NB4 (cell line): ENCODE results near the gene DIP2C.

ENCODE experiments used
- DNase-seq: peaks from one replicate; pipeline ENCODE4 v3.0.0; 2010; ENCODE audit warnings: low read depth
- H3K4me3 ChIP-seq: one replicate; pipeline ENCODE4 v1.5.1; 2011; ENCODE audit warnings: mild to moderate bottlenecking, low read depth, low read length, moderate library complexity
- CTCF ChIP-seq: IDR thresholded peaks from one replicate; pipeline ENCODE4 v1.5.1; 2012; ENCODE audit warnings: low read depth, low read length
- MYC ChIP-seq: IDR thresholded peaks from 2 replicates; pipeline ENCODE4 v1.6.1; 2011; ENCODE audit warnings: low read depth, low read length
- POLR2A ChIP-seq: IDR thresholded peaks from 2 replicates; pipeline ENCODE4 v1.6.1; 2011; ENCODE audit warnings: mild to moderate bottlenecking; ENCODE audit not compliant: insufficient read length; ENCODE audit errors: extremely low read depth
- TF ChIP-seq, protein P1 (sequence below): IDR thresholded peaks from 2 replicates; pipeline ENCODE4 v1.6.1; 2011; ENCODE audit warnings: low read depth, low read length

Gene DIP2C

DNA sequence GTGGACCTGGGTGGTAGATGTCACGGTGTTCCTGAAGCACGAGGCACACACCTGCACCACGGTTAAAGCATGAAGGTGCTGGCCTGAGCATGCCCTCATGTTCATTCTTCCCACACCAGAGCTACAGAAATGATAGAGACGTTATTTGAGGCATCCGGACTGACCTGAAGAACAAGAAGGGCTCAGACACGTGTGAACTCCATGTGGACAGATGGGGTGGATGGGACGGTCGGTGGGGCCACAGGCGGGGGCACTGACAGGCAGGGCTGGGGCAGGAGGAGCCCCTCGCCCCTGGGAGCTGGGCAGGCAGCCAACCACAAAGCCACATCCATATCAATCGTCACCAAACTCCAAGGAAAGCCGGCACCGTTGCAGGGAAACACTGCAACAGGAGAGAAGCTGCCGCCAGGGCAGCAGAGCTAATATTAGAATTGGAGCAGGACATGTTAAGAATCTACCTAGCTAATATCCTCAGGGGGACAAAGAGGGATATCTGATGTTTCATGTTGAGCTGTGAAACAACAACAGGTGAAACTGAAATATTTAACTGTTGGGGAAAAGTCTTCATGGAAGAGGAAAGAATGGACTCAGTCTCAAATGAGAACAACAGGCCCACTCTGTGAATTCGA lies 37.8 kb upstream of the DIP2C start:
- TF ChIP-seq, protein P1, sequence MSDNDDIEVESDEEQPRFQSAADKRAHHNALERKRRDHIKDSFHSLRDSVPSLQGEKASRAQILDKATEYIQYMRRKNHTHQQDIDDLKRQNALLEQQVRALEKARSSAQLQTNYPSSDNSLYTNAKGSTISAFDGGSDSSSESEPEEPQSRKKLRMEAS = no peak
- TF ChIP-seq CTCF (no peak), MYC (no peak), POLR2A (no peak)
- DNase-seq = no peak
- no peak overlapping the region for H3K4me3 ChIP-seq

DNA sequence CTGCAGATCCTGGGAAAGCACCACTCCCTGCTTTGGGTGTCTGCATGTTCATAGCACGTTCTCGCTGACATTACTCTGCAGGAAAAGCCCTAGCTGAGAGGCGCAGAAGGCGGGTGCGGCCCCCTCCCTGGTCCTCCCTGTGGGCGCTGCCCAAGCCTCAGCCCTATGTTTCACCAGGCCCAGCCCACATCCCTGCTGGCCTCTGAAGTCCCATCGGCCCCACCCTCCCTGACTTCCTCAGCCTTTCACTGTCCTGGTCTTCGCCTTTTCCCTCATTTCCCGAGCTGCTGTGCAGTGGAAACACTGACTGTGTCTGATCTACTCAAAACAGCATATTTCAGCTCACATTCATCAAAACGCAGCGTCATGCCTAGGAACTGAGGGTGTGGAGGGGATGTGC lies 36.3 kb upstream of the DIP2C start:
- H3K4me3 ChIP-seq = no peak overlapping the region
- TF ChIP-seq MYC = no peak
- TF ChIP-seq POLR2A = no peak
- no peak for TF ChIP-seq CTCF
- TF ChIP-seq, protein P1 = no peak
- no peak for DNase-seq

DNA sequence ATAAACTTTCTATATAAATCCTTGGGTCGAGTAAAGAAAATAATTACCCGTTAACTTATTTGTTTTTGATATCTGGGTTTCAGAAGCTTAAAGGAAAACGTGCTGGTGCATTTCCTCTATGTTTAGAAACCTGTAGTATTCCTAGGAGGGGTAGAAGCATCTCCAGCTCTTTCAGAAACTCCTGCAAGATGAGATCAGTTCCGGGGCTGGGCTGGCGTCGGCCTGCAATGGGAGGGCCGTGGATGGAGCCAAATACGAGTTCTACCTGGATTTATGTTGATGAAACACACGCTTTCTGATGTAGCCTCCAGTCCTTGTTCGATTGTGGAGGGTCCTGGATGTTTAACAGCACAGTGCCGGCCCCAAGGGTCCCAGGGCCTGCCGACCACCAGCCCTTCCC lies 35.8 kb upstream of the DIP2C start:
- H3K4me3 ChIP-seq = no peak overlapping the region
- no peak for DNase-seq
- TF ChIP-seq POLR2A (no peak), MYC (no peak), CTCF (no peak)
- TF ChIP-seq, protein P1 = no peak

DNA sequence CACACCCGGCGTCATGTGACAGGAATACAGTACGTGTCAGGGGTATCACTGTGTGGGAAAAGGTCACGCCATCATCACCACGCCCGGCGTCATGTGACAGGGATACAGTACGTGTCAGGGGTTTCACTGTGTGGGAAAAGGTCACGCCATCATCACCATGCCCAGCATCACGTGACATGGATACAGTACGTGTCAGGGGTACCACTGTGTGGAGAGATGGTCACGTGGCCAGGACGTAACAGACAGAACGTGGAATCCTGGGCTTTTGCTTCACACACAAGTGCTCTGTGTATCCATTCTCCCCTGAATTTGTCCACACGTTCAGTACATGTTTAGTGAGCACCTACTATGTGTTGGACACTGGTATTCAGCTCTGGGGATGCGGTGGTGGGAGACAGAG lies 34.5 kb upstream of the DIP2C start:
- TF ChIP-seq MYC (no peak), CTCF (no peak), POLR2A (no peak)
- TF ChIP-seq, protein P1 = no peak
- H3K4me3 ChIP-seq = no peak overlapping the region
- no peak for DNase-seq

GRCh38 chr10:722281-723060 lies 33.0 kb upstream of the DIP2C start:
- no peak overlapping the region for H3K4me3 ChIP-seq
- TF ChIP-seq MYC = no peak
- TF ChIP-seq POLR2A = no peak
- DNase-seq = no peak

- DNase-seq = no peak
- no peak for TF ChIP-seq CTCF
- TF ChIP-seq POLR2A = no peak
- no peak for TF ChIP-seq MYC
- TF ChIP-seq, protein P1 = no peak
Observed at GRCh38 chr10:718143-718700, 28.8 kb upstream of the DIP2C start.

More at GRCh38 chr10:718143-718700, 28.8 kb upstream of the DIP2C start:
- no peak overlapping the region for H3K4me3 ChIP-seq
